ENCODE data around the gene KCNQ1. TPM values are rescaled to one million over a fixed set of nuclear protein-coding genes. Genes with fewer than 3 reads are reported as not detected.

Gene KCNQ1
- total and polyA plus RNA-seq, 9 of the 15 experiments (the other 6 are each of a cell fraction or from before 2014, with no cell fraction given) = 0.44 TPM; not detected in 8

DNA sequence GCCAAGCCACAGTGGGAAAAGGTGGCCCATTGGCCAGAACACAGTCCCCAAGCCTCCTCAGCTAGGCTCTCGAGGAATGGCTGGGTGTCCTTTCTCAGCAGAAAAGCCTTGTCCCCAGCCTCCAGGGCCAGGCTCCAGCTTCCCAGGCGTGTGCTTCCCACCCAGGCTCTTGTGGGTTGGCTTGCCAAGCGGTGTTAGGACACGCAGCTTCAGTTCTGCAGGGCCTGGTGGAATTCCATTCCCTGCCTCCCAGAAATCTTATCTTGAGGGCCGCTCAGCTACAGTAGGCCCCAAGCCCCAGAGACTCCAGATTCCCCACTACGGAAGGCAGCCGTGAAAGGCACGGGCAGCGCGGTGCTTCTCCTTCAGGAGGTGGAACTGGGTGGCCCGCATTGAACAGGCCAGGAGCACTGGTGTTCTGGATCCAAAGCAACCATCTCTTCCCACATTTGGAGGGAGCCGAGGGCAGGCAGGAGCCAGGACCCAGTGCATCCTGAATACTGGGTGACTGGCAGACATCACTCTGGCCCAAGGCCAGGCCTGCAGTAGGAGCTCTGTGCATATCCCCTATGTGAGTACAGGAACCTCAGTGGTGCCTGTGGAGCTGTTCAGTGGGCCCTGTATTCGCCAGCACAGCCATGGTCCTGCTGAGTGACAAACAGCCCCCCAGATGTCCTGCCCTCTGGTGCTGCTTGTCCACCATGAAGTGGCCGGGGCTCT is 271.7 kb downstream of the KCNQ1 start (continued):
- TF ChIP-seq KDM4B (IDR thresholded peaks at IDR 0.05; ENCODE audit: borderline replicate concordance in 2 of 2, low read depth in 1 of 2) (no peak), U2AF2 (optimal IDR thresholded peaks at IDR 0.05; ENCODE audit: low read depth, low read length) (no peak), EWSR1 (IDR thresholded peaks at IDR 0.05; ENCODE audit: borderline replicate concordance, low read depth, partially characterized antibody) (no peak), CBFA2T2 (conservative IDR thresholded peaks at IDR 0.05) (no peak)

DNA sequence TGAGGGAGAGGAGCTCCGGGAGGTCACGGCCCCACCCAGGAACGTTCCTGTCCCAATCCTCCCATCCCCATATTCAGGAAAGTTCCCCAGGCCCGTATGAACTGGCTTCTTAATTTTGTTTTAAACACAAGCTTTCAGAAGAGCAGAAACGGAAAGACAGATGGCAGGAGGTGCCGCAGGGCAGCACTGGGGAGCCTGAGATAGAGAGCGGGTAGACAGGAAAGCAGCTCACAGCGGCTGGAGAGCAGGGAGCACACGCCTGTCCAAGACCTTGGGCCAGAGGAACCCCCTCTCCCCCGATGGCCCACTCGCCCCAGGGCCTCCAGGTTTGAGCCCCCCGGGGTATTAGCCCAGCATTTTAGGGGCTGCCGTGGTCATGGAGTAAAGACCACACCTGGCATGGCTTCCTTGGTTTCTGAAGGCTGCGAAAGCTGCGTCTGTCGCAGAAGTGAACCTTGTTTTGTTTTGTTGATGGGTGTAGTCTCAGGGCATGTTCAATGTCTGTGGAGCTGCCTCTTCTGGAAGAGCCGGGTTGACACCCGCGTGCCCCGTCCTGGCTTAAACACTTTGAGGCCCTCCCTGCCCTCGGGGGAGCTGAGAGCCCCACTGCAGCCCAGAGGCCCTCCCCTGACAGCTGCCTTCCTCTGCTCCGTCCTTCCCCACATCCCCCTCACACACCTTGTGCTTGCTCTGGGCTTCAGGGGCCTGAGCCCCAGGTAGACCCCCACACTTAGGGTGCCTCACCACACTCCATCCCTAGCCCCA is 272.9 kb downstream of the KCNQ1 start:
- in situ Hi-C loops (cut with MboI) = no loop called here
- no peak for TF ChIP-seq RFX5 (IDR thresholded peaks at IDR 0.05; ENCODE audit: low read depth, low read length)
- no peak for TF ChIP-seq ZNF217 (CRISPR knock-in tag; IDR thresholded peaks at IDR 0.05)
- TF ChIP-seq RBM34 (IDR thresholded peaks at IDR 0.05; ENCODE audit: borderline replicate concordance, insufficient read depth, low read length) = no peak

More for the DNA sequence above, 272.9 kb downstream of the KCNQ1 start:
- WGBS (ENCODE audit: insufficient coverage, low coverage, missing lambda C conversion rate) = 30% methylated on average over 21 of the region's 22 CpGs
- Histone ChIP-seq H4K20me1 (replicated peaks; ENCODE audit: control insufficient read depth, insufficient read depth, low read length) (peaks cover 2% of the 10 kb centered on the region; the same call in 1 of the 2 replicates), H3K27ac (ENCODE audit: extremely low read depth, low read depth, low read length) (no peak overlapping the region), H3K4me2 (ENCODE audit: insufficient read depth, low read length) (no peak overlapping the region), H3K9ac (ENCODE audit: insufficient read depth in 1 of 2, low read depth in 2 of 2, low read length in 2 of 2) (no peak overlapping the region; a peak in 1 of 4 replicates), H3K27me3 (ENCODE audit: control insufficient read depth in 2 of 2, insufficient read depth in 2 of 2, low read length in 2 of 2) (peaks cover 2 to 44% of the 10 kb centered on the region in 2 experiments; a peak in 3 of 5 replicates), H3K36me3 (ENCODE audit: control insufficient read depth, insufficient read depth, low read length) (no peaks in the 10 kb centered on the region), H3K9me1 (ENCODE audit: control insufficient read depth, insufficient read depth, low read length) (no peaks in the 10 kb centered on the region), H2AFZ (ENCODE audit: low read depth, low read length) (no peak overlapping the region), H3K9me3 (replicated peaks; ENCODE audit: control insufficient read depth, insufficient read depth, low read depth, low read length) (no peaks in the 10 kb centered on the region), H3K79me2 (ENCODE audit: control insufficient read depth, insufficient read depth, low read length) (no peaks in the 10 kb centered on the region), H3K4me1 (replicated peaks in 1 of 2; ENCODE audit: control insufficient read depth in 2 of 2, insufficient read depth in 2 of 2, low read length in 2 of 2) (peaks cover 2 to 15% of the 10 kb centered on the region in 2 experiments; a peak in 3 of 5 replicates), H3K4me3 (no peak overlapping the region)
- ChIA-PET CTCF (ENCODE audit: low intra/inter-chr PET ratio) (no interaction called here), POLR2A (interaction anchor here (0.7 to 1.1 kb wide), 4 partner anchors 10 to 48 kb away, joined by 3 to 8 read pairs (median 3); no protein-coding TSS in a partner anchor)
- BruUV-seq (replicated peaks) = no TSS peak
- FAIRE-seq = no peak
- DNase-seq (ENCODE audit: extremely low read depth in 1 of 4, low spot score in 3 of 4) = no peak
- intact Hi-C loops (cut with micrococcal nuclease) = no loop called here
- ATAC-seq = no peak
